LNCAP (cell line): ENCODE data around the gene HIGD1A.

ENCODE experiments used
- TF ChIP-seq, protein P1 (sequence below): fragments of 450-650 bp; IDR thresholded peaks from 2 replicates; pipeline ENCODE4 v1.5.1; 2017; ENCODE audit warnings: mild to moderate bottlenecking

Gene HIGD1A

GRCh38 chr3:42749753-42750231 is 54.5 kb downstream of the HIGD1A start:
- TF ChIP-seq, protein P1, sequence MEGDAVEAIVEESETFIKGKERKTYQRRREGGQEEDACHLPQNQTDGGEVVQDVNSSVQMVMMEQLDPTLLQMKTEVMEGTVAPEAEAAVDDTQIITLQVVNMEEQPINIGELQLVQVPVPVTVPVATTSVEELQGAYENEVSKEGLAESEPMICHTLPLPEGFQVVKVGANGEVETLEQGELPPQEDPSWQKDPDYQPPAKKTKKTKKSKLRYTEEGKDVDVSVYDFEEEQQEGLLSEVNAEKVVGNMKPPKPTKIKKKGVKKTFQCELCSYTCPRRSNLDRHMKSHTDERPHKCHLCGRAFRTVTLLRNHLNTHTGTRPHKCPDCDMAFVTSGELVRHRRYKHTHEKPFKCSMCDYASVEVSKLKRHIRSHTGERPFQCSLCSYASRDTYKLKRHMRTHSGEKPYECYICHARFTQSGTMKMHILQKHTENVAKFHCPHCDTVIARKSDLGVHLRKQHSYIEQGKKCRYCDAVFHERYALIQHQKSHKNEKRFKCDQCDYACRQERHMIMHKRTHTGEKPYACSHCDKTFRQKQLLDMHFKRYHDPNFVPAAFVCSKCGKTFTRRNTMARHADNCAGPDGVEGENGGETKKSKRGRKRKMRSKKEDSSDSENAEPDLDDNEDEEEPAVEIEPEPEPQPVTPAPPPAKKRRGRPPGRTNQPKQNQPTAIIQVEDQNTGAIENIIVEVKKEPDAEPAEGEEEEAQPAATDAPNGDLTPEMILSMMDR, result peak; percentile 32; the same call in 1 of the 2 replicates

- TF ChIP-seq, protein P1, result no peak
Measured at GRCh38 chr3:42749025-42749752, 55.1 kb downstream of the HIGD1A start.

- TF ChIP-seq, protein P1, result no peak
Measured at GRCh38 chr3:42747581-42747980, 56.7 kb downstream of the HIGD1A start.

GRCh38 chr3:42746455-42747450 is 57.5 kb downstream of the HIGD1A start:
- TF ChIP-seq, protein P1, result no peak

DNA sequence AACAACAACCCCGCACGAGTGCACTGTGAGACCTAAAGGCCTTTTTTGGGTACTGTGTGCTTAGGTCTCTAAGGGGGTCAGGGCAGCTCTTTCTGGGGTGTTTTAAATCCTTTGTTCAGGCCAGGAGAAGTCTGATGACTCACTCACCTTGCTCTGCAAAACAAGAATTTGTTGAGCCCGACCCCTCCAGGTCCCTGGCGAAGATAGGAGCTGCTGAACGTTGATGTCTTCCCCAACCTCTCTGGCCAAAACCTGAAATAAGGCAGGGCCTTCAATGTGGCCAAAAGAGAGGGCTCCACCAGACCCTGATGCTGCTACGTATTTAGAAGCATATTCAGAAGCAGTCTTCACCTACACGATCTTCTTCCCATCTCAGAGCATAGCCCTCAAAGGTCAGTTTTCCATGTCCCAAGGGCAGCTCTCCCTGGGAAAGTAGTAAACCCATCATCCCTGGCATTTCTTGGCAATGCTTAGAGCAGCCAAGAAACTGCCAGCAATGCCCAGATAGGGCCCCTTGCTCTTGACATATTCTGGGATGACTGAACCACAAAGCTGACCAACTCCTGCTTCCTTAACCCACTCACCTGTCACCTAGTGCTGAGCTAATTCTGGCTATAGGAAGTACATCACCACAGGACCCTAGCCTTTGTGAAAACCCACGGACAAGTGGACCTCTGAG is 58.4 kb downstream of the HIGD1A start:
- TF ChIP-seq, protein P1, result no peak

- TF ChIP-seq, protein P1, result no peak
Measured at GRCh38 chr3:42745291-42745745, 59.0 kb downstream of the HIGD1A start.
